Heart left ventricle (tissue), 13 donors: ENCODE results near the gene KRT3.

Experiments
- POLR2A ChIP-seq, 2 donors: fragments of 450-650 bp; IDR thresholded peaks; one replicate each; pipeline ENCODE4 v1.6.1; 2017; ENCODE audit warnings: antibody characterized with exemption in 2 of 2, mild to moderate bottlenecking in 2 of 2, moderate library complexity in 2 of 2
- TF ChIP-seq, protein P1 (sequence below), 12 donors: fragments of 200-600 bp; sonication (generic) in 4 of 12; IDR thresholded peaks; one replicate each; pipeline versions ENCODE4 v1.5.0 to v1.8.0; 2018 to 2022; ENCODE audit warnings: antibody characterized with exemption in 12 of 12, mild to moderate bottlenecking in 5 of 12
- donor health status: ischemic (EF 13 %, LVEDD 7.1; RV severe dilation, severe dysfunction).
- donor health status: DM: no; HTN: yes; CAD: no.
- donor health status: DM: no; HTN: no; CAD: no.
- donor health status: ischemic (EF 25% LVEDD 6.9; RV normal size, moderate dysfunction).
- donor health status: ischemic (EF 25% LVEDD 5.7; RV mildly dilated, moderate dysfunction).
- donor health status: ischemic (EF 35%, LVEDD 5.7; RV mildly dilated, moderate dysfunction).
- donor health status: nonischemic (EF 11% LVEDD 7.7; RV severe dilation, severe dysfunction).
- donor health status: DM: yes; HTN: yes; CAD: no.
- donor health status: PGD.
- donor health status: ischemic (EF 29% LVEDD 5.4; RV normal size, mild dysfunction).
- donor health status: nonischemic (EF 23%, LVEDD 6.1; RV moderate dilation, normal function).

DNA sequence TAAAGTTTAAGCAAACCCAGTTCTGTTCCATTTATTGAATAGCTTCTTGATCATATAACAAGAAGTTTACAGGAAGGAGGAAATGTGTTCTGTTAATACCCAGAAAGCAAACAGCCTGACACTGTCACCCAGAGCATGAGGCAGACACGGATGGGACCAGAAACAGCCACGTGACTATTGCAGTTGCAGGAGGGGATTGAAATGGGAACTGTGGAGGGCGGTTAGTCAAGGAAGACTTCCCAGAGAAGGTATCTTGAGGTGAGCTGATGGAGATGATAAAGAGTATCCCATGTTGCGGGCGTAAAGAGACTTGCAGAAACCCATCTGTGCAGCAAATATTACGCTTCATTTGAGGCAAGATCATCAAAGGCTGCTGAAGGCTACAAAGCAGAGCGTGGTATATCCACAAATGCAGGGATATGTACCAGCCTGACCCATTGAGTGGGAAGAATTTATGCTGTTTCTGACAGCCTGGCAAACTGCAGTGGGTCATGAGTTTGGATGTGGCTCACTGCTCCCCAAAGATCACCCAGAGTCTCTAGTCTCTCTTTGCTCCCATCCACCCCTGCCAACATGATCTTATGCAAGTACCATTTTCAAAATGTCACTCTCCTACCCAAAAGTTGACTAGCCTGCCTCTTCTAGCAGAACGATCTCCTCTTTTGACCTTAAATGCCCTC lies 39.5 kb downstream of the KRT3 start:
- TF ChIP-seq, protein P1, sequence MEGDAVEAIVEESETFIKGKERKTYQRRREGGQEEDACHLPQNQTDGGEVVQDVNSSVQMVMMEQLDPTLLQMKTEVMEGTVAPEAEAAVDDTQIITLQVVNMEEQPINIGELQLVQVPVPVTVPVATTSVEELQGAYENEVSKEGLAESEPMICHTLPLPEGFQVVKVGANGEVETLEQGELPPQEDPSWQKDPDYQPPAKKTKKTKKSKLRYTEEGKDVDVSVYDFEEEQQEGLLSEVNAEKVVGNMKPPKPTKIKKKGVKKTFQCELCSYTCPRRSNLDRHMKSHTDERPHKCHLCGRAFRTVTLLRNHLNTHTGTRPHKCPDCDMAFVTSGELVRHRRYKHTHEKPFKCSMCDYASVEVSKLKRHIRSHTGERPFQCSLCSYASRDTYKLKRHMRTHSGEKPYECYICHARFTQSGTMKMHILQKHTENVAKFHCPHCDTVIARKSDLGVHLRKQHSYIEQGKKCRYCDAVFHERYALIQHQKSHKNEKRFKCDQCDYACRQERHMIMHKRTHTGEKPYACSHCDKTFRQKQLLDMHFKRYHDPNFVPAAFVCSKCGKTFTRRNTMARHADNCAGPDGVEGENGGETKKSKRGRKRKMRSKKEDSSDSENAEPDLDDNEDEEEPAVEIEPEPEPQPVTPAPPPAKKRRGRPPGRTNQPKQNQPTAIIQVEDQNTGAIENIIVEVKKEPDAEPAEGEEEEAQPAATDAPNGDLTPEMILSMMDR (IDR thresholded peaks at IDR 0.05), result no peak
- no peak for TF ChIP-seq POLR2A (IDR thresholded peaks at IDR 0.05)
